GM18519 (cell line): ENCODE measurements around the gene SEMA7A.

Experiments used
- ATAC-seq: cut with Tn5 transposase; IDR thresholded peaks from one replicate; pipeline ENCODE4 v1.9.1; 2021; ENCODE audit warnings: mild to moderate bottlenecking, moderate library complexity; ENCODE audit not compliant: unreplicated experiment, low FRiP score

SEMA7A gene

DNA sequence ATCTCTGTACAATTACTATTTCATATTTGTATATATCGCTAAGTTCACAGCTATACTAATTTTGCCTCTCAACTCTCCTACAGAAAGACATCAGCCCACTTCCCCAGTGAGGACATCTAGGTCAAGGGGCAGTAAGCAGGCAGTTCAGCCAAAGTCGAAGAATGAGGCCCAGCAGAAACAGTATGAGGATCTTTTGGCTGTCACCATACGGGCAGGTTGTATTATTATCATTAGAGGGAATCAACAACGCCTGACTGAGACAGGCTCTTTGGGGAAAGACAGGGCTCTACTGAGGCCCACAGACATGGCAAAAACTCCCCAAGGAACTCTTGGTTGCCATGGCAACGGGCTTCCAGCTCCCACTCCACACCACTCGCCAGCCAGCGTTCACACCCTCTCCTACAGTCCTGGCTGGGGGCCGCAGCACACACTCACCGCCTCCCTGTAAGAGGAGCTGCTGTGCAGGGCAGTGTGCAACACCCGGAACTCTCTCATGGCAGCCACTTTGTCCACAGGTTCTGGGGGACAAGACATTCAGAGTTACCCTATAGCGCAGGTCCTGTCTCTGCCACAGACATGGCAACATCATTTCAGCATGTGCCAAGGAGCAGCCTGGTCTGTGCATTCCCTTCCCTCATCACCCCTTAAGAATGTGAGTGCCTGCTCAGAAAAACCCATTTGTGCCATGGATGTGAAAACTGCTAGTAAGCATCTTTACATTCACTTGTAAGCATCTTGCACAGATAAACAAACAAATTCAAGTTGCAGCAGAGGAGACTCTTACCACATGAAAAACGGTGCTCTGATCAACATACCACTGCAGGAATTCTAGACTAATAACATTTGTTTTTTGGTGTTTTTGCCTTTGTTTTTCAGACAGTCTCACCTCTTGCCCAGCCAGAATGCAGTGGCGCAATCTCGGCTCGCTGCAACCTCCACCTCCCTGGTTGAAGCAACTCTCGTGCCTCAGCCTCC lies 18.4 kb upstream of the SEMA7A start:
- no peak for ATAC-seq

DNA sequence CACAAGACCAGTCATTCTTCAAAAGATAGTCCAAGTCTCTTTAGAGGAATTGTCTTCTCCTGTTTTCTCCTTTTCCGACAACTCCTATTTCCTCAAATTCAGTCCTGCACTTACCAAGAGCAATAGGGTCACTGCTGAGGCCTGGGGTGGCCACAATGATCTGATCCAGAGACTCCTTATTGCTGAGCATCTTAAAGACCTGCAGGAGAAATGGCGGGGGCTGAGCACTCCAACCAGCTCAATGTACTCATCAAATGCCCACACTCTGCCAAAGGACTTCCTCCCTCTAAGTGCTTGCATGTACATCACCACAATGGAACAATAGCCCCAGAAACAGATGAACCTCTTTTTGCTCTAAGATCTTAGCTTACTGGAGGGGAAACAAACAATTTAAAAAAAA lies 17.6 kb upstream of the SEMA7A start:
- ATAC-seq: no peak

- ATAC-seq: no peak
Measured at GRCh38 chr15:74449643-74450205, 16.0 kb upstream of the SEMA7A start.

- no peak for ATAC-seq
Measured at GRCh38 chr15:74449095-74449494, 15.3 kb upstream of the SEMA7A start.

DNA sequence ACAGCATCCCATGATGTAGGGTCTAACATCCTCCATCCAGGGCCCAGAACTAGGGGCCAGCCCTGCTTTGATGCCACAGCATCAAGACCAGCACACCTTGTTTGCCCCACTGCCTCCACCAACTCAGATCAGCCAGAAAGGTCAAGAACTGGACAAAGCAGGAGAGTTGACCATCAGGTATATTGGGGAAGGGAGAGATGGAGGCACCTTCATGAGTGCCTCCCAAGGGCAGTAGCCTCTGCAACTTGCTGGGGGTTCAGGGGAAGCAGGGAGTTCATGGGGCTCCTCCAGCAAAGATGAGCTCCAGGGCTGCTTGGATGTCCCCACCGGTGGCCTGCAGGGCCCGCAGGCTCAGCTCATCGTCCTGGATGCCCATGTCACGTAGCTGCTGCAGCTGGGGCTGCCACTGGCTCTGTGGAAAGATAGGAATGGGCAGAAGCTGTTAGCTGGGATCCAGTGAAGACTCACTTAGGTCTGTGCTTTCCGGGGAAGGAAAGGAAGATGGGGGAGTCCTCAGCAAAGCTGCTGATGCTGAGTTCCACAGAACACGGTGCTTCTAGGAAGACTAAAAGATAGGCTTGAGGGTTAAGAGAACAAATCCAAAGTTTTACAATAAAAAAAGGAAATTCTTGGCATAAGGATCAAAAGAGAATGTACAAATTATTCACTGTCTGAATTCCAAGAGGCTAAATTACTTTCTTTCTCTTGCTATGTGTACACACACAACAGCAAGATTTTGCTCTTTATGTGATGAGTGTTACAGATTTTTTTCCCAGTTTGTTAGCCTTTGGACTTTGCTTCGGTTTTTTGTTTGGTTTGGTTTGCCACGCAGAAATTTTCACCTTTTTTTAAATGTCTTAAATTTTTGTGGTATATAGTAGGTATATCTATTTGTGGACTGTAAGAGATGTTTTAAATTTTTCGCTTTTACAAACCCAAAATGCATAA lies 12.3 kb upstream of the SEMA7A start:
- ATAC-seq: no peak

DNA sequence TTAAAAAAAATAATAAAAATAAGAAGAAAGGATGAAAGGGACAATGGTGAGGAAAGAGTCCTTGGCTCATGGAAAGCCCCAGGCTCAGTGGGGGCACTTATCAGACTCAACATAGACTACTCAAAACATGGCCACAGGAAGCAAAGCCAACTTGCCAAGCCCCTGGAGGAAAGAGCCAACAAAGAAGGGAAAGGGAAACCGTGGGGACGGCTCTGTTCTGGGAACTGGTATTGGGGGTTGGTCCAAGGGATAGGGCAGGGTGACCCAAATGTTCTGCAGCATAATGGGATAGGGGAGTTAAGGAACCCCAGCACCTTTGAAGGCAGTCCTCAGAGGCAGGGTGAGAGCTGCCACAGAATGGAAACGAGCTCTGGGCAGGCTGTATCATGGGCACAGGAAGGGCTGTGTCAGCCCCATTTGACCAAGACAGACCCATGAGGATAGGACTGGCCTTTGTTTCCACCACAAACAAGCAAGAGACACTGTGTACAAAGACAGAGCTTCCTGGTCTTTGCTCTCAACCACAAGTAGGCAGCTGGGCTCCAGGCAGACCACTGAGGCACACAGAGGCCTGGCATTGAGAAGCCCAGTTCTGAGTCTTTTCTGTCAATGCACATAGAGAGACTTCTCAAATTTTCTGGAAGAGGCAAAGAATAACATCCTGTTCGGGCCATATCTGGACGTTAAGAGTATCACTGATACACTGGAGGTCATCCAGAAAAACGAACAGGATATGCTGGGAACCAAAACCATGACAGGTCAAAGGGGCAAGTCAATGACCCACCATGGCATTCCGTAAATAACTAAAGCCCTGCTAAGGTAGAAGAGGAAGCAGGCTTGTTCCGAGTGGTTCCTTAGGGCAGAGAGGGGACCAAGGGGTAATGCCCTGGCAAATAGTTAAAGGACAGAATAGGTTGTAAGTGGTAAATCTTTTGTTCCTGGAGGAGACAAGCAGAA lies 10.6 kb upstream of the SEMA7A start:
- ATAC-seq: no peak

GRCh38 chr15:74443100-74443909 lies 9.5 kb upstream of the SEMA7A start:
- no peak for ATAC-seq

DNA sequence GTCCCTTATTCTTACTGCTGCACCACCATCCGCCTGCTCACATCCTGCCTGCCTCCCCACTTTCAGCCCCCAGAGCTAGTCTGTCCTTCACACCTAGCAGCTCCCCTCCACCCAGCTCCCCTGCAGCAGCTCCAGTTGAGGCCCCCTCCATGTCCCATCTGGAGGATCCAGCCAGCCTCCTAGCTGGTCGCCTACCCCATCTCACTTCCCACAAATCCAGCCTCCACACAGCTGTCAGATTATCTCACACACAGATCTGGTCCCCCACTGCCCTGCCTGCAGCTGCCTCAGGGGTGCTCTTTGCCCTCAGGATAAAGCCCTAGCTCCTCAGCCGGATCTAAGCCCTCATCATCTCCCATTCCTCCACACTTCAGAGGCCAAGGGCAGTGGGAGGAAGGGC lies 8.8 kb upstream of the SEMA7A start:
- no peak for ATAC-seq

DNA sequence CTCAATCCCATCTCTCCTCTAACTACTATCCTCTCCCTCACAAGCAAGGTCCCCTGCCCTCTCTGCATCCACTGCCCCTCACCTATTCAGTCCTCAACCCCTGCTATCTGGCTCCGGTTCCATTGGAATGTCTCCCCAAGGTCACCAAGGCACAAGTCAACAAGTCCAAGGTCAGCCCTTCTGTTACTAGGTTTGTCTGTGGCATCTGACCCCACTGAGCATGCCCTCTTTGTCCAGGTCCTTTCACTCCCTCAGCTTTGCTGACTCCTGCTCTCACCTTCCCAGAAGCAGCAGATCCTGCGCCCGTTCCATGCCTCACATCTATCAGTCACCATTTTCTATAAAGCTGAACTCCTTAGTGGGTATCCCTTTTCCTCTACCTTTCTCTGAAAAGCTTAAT lies 8.3 kb upstream of the SEMA7A start:
- no peak for ATAC-seq

DNA sequence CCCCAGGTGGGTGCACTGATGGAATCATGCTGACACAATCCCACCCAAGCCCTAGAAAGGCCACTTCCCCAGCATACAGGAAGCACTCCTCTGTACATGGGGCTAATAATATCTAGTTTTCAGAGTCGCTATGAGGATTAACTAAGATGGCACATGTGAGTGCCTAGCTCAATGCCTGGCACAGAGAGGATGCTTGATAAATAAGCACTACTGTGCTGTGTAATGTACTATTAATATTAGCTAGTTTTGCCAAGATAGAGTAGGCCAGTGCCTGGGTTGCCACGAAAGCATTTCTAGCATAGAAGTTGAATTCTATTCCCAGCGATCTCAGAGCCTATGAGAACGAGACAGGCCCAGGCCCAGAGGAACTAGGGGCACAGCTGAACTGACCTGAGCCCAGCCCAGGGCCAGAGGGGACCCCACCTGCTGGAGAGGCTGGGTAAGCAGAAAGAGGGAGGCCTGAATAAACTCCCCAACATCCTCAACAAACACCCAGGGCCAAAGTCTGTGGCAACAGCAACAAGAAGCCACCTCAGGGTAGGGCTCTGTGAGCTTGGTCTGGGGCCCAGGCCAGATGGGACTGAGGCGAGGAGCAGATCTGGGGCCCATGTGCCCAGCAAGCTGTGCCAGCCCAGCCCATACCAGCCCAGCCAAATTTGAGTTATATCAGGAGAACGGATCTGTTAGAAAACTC lies 7.6 kb upstream of the SEMA7A start:
- ATAC-seq: no peak

DNA sequence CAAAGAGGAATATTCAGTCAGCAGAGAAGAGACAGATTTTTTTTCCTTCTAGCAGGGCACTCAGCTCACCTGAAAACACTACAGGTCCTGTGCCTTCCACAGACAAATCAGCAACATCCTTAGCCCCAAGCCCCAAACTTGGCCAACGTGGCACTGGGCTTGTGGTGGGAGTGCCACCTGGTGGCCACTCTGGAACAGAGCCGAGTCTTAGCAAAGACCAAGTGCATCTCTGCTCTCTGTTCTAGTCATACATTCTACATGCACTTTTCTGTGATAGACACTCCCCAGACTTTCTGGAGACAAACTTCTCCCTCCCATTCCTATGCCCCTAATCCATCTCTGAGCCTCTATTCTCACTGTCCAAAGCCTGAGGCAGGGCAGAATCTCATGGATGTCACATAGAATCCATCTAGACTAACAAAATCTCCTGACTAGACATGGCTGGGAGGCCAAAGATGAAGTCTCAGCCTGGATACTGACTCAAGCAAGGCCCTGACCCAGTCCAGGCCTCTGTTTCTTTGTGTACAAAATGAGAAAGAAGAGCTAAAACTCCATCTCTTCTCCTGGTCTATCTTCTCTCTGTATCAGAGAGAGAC lies 5.1 kb upstream of the SEMA7A start:
- ATAC-seq: no peak

- no peak for ATAC-seq
Measured at GRCh38 chr15:74438206-74438605, 4.4 kb upstream of the SEMA7A start.

GRCh38 chr15:74434263-74435136 lies 742 bp upstream of the SEMA7A start:
- ATAC-seq: no peak

- ATAC-seq: no peak
Measured at GRCh38 chr15:74432968-74433591, 678 bp downstream of the SEMA7A start.

- ATAC-seq: no peak
Measured at GRCh38 chr15:74432271-74432967, 1.3 kb downstream of the SEMA7A start.

DNA sequence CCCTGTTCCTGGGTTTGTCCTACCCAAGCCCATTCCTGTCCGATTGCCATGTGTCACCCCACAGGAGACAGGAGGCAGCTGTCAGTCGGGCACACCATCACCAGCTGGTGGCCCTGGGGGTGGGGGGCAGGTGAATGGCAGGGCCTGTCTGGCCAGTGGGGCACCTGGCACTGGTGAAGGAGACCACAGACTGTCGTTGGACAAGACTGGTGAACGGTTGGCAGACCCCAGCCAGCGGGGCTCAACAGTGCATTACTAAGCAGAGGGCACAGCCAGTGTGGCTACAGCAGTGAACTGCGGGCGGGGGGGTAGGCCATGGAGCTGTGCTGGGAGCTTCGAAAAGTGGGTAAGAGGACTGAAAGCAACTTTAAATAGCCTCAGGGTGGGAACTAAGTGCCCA lies 2.1 kb downstream of the SEMA7A start:
- ATAC-seq: no peak
